ENCODE measurements around the gene PLPP1.
A peak's percentile ranks its signal among the peaks of the same experiment; 100 is the strongest.

Gene PLPP1

GRCh38 chr5:55418994-55419968 lies 115.5 kb downstream of the PLPP1 start:
- no peak for TF ChIP-seq CTCF (IDR thresholded peaks at IDR 0.05; ENCODE audit: insufficient read depth, low read depth, low read length, missing control alignments)
- DNase-seq (ENCODE audit: low read depth) = no peak
- no peak overlapping the region for H3K4me3 ChIP-seq (ENCODE audit: low read depth, low read length)

GRCh38 chr5:55416306-55416705 lies 118.5 kb downstream of the PLPP1 start:
- no peak for DNase-seq (ENCODE audit: low read depth)
- H3K4me3 ChIP-seq (ENCODE audit: low read depth, low read length) = no peak overlapping the region
- no peak for TF ChIP-seq CTCF (IDR thresholded peaks at IDR 0.05; ENCODE audit: insufficient read depth, low read depth, low read length, missing control alignments)

GRCh38 chr5:55415071-55415470 lies 119.7 kb downstream of the PLPP1 start:
- no peak for DNase-seq (ENCODE audit: low read depth)
- no peak overlapping the region for H3K4me3 ChIP-seq (ENCODE audit: low read depth, low read length)
- no peak for TF ChIP-seq CTCF (IDR thresholded peaks at IDR 0.05; ENCODE audit: insufficient read depth, low read depth, low read length, missing control alignments)

GRCh38 chr5:55413644-55414043 lies 121.1 kb downstream of the PLPP1 start:
- TF ChIP-seq CTCF (IDR thresholded peaks at IDR 0.05; ENCODE audit: insufficient read depth, low read depth, low read length, missing control alignments) = no peak
- H3K4me3 ChIP-seq (ENCODE audit: low read depth, low read length) = no peak overlapping the region
- DNase-seq (ENCODE audit: low read depth) = no peak

- H3K4me3 ChIP-seq (ENCODE audit: low read depth, low read length) = no peak overlapping the region
- TF ChIP-seq CTCF (IDR thresholded peaks at IDR 0.05; ENCODE audit: insufficient read depth, low read depth, low read length, missing control alignments) = no peak
- DNase-seq (ENCODE audit: low read depth) = no peak
These were observed 122.9 kb downstream of the PLPP1 start for GRCh38 chr5:55411876-55412275.

GRCh38 chr5:55410845-55411244 lies 123.9 kb downstream of the PLPP1 start:
- TF ChIP-seq CTCF (IDR thresholded peaks at IDR 0.05; ENCODE audit: insufficient read depth, low read depth, low read length, missing control alignments) = no peak

More at GRCh38 chr5:55410845-55411244, 123.9 kb downstream of the PLPP1 start:
- no peak overlapping the region for H3K4me3 ChIP-seq (ENCODE audit: low read depth, low read length)
- peak; percentile 36 for DNase-seq (ENCODE audit: low read depth)
